ENCODE measurements around the gene BUD31. TPM values are rescaled to one million over a fixed set of nuclear protein-coding genes. Genes with fewer than 3 reads are reported as not detected.

The BUD31 gene
- total RNA-seq, 2 experiments from 2014 or later: 80.8 to 90.4 TPM

DNA sequence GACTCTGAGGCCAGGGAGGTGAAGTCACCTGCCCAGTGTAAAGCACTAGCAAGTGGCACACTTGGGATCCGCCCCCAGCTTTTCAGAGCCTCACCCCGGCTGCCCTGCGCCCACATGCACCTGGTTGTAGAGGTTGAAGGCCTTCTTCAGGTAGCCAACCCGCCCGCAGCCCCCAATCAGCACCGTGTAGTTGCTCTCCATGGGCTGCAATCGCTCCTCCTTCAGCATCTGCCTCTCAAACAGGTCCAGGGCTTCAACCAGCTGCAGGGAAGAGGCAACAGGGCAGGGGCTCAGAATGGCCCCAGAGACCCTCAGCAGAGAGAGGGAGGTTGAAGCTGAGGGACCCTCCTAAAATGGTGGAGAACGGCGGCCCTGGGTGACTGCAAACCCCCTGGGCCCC, 24.4 kb downstream of the BUD31 start:
- Mint-ChIP-seq H3K27ac (no peak overlapping the region), H3K9me3 (no peaks in the 10 kb centered on the region), H3K27me3 (no peaks in the 10 kb centered on the region), H3K4me3 (no peak overlapping the region), H3K4me1 (peaks cover 12% of the 10 kb centered on the region), H3K36me3 (peaks cover 4% of the 10 kb centered on the region)
- DNase-seq (no peak), ATAC-seq (ENCODE audit: low read depth) (no peak)
- POLR2A ChIA-PET: interaction anchor here (0.7 kb wide), 1 partner anchor 1177 kb away, joined by 4 read pairs; no protein-coding TSS in a partner anchor

GRCh38 chr7:99437946-99438572, 29.3 kb downstream of the BUD31 start:
- peak overlapping the region; percentile 98 for H3K27ac Mint-ChIP-seq
- H3K4me1 Mint-ChIP-seq: peaks cover 25% of the 10 kb centered on the region
- DNase-seq (no peak), ATAC-seq (ENCODE audit: low read depth) (peak; percentile 16)
- POLR2A ChIA-PET: interaction anchor here (0.6 to 3.0 kb wide), 10 partner anchors 9 to 700 kb away, joined by 3 to 11 read pairs (median 5); partner anchors contain the start of genes BUD31, ZKSCAN5, ZNF394 and ZNF655
- no peaks in the 10 kb centered on the region for H3K27me3 Mint-ChIP-seq
- no peaks in the 10 kb centered on the region for H3K9me3 Mint-ChIP-seq
- peak overlapping the region; percentile 100 for H3K4me3 Mint-ChIP-seq
- H3K36me3 Mint-ChIP-seq: peaks cover 12% of the 10 kb centered on the region

DNA sequence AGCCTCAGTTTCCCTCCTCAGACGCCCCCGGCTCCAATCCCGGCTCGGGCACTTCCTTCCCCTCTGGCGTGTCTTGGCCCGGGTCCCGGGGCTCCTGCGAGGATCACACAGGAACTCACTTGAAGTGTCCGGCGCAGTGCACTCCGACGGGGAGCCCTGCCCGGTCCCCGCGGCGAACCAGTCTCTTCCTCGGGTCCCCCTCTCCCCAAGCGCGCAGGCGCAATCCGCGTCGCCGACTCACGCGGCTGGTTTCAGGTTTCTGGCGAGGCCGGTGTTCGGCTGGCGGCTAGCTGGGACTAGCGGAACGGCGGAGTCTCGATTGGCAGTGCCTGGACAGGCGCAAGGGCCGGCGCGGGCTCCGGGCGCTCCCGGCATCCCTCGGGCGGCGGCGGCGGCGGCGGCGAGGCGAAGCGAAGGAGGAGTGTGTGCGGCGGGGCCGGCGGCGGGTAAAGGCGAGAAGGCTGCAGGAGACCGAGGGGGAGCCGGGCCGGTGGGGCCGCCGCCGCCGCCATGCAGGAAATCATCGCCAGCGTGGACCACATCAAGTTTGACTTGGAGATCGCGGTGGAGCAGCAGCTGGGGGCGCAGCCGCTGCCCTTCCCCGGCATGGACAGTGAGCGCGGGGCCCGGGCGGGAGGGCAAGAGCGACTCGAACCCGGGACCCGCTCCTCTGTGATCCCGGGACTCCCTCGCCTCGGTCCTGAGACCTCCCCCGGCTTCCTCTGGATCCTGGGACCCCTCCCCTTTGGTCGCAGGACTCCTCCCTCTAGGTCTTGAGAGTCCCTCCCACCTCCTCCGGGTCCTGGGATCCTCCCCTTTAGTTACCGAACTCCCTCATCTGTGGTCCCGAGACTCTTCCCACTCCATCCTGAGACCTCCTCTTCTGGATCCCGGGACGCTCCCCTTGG, 30.1 kb downstream of the BUD31 start, which contains the start of the genes CPSF4 and PTCD1:
TSS of gene CPSF4 (plus strand) at position 371 of the 908 bp plus-strand sequence. CDS start at position 511, 140 bp downstream.
TSS of gene PTCD1 (minus strand) at position 226 of the 908 bp plus-strand sequence. CDS start 3,556 bp downstream, outside the sequence.
- Mint-ChIP-seq H3K27ac (peak within 1 kb of the TSS; percentile 98), H3K27me3 (no peaks in the 10 kb centered on the region), H3K9me3 (no peaks in the 10 kb centered on the region), H3K4me1 (peaks cover 27% of the 10 kb centered on the region), H3K4me3 (peak within 1 kb of the TSS; percentile 100), H3K36me3 (peaks cover 16% of the 10 kb centered on the region)
- peak; percentile 91 for ATAC-seq (ENCODE audit: low read depth)
- POLR2A ChIA-PET: interaction anchor here (0.6 to 3.0 kb wide), 15 partner anchors 8 to 699 kb away, joined by 3 to 11 read pairs (median 4); partner anchors contain the start of genes BUD31, ZKSCAN5, ZNF394 and ZNF655
- peak; percentile 92 for DNase-seq

GRCh38 chr7:99440195-99440594, 31.4 kb downstream of the BUD31 start:
- no peaks in the 10 kb centered on the region for H3K27me3 Mint-ChIP-seq
- POLR2A ChIA-PET: interaction anchor here (0.5 to 3.0 kb wide), 3 partner anchors 31 to 64 kb away, joined by 3 to 10 read pairs (median 3); partner anchors contain the start of genes BUD31, PDAP1 and ZNF394
- ATAC-seq (ENCODE audit: low read depth): no peak
- no peak overlapping the region for H3K27ac Mint-ChIP-seq
- no peak for DNase-seq
- no peaks in the 10 kb centered on the region for H3K9me3 Mint-ChIP-seq
- peak overlapping the region; percentile 100 for H3K4me3 Mint-ChIP-seq
- peaks cover 17% of the 10 kb centered on the region for H3K36me3 Mint-ChIP-seq
- peaks cover 27% of the 10 kb centered on the region for H3K4me1 Mint-ChIP-seq

DNA sequence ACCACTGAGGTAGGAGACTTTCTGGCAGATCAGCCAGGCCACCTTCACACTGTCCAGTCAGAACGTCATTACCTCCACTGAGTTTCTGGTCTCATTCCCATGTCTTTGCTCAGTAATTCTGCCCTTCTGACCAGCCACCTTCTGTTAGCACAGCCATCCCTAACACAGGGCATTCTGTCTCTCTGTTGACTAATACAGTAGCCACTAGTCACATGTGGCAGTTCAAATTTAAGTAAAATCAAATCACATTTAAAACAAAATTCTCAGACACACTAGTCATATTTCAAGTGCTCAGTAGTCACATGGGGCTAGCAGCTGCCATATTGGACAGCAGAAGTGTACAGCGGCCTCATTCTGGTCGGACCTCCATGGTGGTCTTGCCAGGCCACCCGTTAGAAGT, 37.3 kb downstream of the BUD31 start:
- ATAC-seq (ENCODE audit: low read depth) (no peak), DNase-seq (no peak)
- no peaks in the 10 kb centered on the region for H3K9me3 Mint-ChIP-seq
- H3K27ac Mint-ChIP-seq: no peak overlapping the region
- H3K27me3 Mint-ChIP-seq: no peaks in the 10 kb centered on the region
- H3K36me3 Mint-ChIP-seq: peaks cover 23% of the 10 kb centered on the region
- peaks cover 7% of the 10 kb centered on the region for H3K4me1 Mint-ChIP-seq
- POLR2A ChIA-PET: interaction anchor here (1.1 kb wide), 1 partner anchor 72 kb away, joined by 4 read pairs; no protein-coding TSS in a partner anchor
- no peak overlapping the region for H3K4me3 Mint-ChIP-seq

GRCh38 chr7:99447943-99448342, 39.2 kb downstream of the BUD31 start:
- DNase-seq: no peak
- Mint-ChIP-seq H3K4me3 (no peak overlapping the region), H3K36me3 (peaks cover 19% of the 10 kb centered on the region), H3K4me1 (peaks cover 3% of the 10 kb centered on the region), H3K27ac (no peak overlapping the region), H3K9me3 (no peaks in the 10 kb centered on the region), H3K27me3 (no peaks in the 10 kb centered on the region)
- POLR2A ChIA-PET: interaction anchor here (1.8 kb wide), 1 partner anchor 9 kb away, joined by 5 read pairs; the partner anchor contains the start of genes CPSF4 and PTCD1
- no peak for ATAC-seq (ENCODE audit: low read depth)

- Mint-ChIP-seq H3K4me1 (no peaks in the 10 kb centered on the region), H3K27ac (no peak overlapping the region)
These were observed 40.1 kb downstream of the BUD31 start for GRCh38 chr7:99448855-99449254.

GRCh38 chr7:99449326-99449725, 40.6 kb downstream of the BUD31 start:
- Mint-ChIP-seq H3K4me1 (no peaks in the 10 kb centered on the region), H3K9me3 (no peaks in the 10 kb centered on the region), H3K4me3 (no peak overlapping the region), H3K36me3 (peaks cover 22% of the 10 kb centered on the region), H3K27ac (no peak overlapping the region), H3K27me3 (no peaks in the 10 kb centered on the region)
- DNase-seq: no peak
- POLR2A ChIA-PET: interaction anchor here (1.8 kb wide), 1 partner anchor 10 kb away, joined by 5 read pairs; the partner anchor contains the start of genes CPSF4 and PTCD1
- no peak for ATAC-seq (ENCODE audit: low read depth)

More at GRCh38 chr7:99448855-99449254, 40.1 kb downstream of the BUD31 start:
- DNase-seq: no peak
- H3K4me3 Mint-ChIP-seq: no peak overlapping the region
- POLR2A ChIA-PET: interaction anchor here (1.8 kb wide), 1 partner anchor 10 kb away, joined by 5 read pairs; the partner anchor contains the start of genes CPSF4 and PTCD1
- peaks cover 19% of the 10 kb centered on the region for H3K36me3 Mint-ChIP-seq
- ATAC-seq (ENCODE audit: low read depth): no peak
- H3K9me3 Mint-ChIP-seq: no peaks in the 10 kb centered on the region
- no peaks in the 10 kb centered on the region for H3K27me3 Mint-ChIP-seq

DNA sequence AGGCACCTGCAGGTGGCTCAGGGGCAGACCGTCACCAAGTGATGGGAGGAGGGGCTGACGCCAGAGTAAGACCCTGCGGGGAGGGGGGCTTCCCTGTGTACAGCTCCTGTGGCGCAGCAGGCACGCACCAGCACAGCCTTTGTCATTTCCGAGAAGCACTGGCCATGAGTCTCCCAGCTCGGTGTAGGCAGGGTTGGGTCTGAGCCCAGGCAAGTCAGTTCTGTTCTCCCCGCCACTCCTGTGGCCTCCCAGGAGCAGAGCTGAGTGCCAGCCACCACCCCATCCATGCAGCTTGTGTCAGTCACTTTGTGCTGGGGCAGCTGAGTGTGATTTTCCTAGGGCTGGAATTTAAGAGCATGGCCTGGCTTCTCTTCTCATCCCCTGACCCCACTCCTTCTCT, 43.2 kb downstream of the BUD31 start:
- Mint-ChIP-seq H3K9me3 (no peaks in the 10 kb centered on the region), H3K4me3 (no peak overlapping the region), H3K27ac (no peak overlapping the region), H3K36me3 (peaks cover 16% of the 10 kb centered on the region), H3K4me1 (peaks cover under 1% of the 10 kb centered on the region), H3K27me3 (no peaks in the 10 kb centered on the region)
- no peak for ATAC-seq (ENCODE audit: low read depth)
- no peak for DNase-seq
- POLR2A ChIA-PET: no interaction called here

DNA sequence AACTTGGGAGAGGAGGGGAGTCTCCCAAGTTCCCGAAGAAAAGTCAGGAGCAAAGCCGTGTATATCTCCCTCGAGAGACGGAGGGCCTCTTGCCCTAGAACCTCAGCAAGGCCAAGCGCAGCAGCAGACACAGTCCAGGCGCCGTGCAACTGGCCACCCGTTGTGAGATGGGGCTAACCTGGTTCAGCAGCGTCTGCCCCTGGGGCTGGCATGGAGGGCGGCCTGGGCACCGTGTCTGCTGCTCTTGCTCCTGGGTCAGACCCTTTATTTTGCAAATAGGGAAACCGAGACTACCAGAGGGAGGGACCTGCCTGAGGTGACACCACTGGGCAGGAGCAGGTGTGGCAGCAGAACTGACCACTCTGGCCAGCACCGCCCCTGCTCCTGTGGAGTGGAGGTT, 43.8 kb downstream of the BUD31 start:
- Mint-ChIP-seq H3K4me3 (no peak overlapping the region), H3K4me1 (peaks cover 1% of the 10 kb centered on the region), H3K9me3 (no peaks in the 10 kb centered on the region), H3K27ac (no peak overlapping the region), H3K27me3 (no peaks in the 10 kb centered on the region), H3K36me3 (peaks cover 17% of the 10 kb centered on the region)
- ATAC-seq (ENCODE audit: low read depth) (no peak), DNase-seq (no peak)
- POLR2A ChIA-PET: no interaction called here

DNA sequence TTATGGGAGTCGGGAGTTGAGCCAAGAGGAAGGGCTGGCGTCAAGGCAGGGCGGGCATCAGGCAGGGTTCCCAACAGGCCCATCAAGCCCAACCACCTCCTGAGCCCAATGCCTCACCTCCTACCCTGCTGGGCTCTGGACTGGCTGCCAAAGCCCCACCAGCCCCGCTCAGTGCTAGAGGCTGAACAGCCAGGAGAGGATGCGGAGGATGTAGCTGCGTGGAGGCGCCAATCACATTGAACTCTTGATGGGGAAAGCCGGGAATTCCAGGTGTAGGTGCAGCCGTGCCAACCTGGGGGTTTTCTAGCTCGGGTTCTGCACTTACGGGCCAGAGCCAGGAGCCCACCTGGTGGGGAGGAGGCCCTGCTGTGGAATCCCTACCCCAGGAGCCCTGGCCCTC, 44.3 kb downstream of the BUD31 start:
- Mint-ChIP-seq H3K4me3 (no peak overlapping the region), H3K27ac (no peak overlapping the region), H3K27me3 (no peaks in the 10 kb centered on the region), H3K9me3 (no peaks in the 10 kb centered on the region), H3K4me1 (peaks cover 1% of the 10 kb centered on the region), H3K36me3 (peaks cover 15% of the 10 kb centered on the region)
- DNase-seq: no peak
- POLR2A ChIA-PET: no interaction called here
- no peak for ATAC-seq (ENCODE audit: low read depth)

DNA sequence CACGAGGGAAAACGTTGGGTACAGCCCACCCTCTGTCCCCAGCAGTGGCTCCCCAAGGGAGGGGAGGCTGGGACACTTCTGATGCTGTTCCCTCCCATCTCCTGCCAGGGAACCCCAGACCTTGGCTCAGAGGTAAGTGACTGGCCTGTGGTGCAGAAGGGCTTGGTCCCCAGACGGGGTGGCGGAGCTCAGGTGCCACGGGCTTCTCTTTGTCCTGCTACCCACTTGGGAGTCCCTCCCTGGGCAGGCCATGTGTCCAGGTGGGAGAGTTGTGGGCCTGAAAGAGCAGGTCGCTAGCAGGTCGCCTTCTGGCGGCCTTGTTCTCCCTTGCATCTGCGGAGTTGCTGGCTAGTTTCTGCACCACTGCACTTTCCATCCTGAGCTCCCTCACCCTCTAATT, 47.1 kb downstream of the BUD31 start:
- Mint-ChIP-seq H3K9me3 (no peaks in the 10 kb centered on the region), H3K36me3 (peaks cover 26% of the 10 kb centered on the region), H3K27me3 (no peaks in the 10 kb centered on the region), H3K27ac (no peak overlapping the region), H3K4me1 (peaks cover 7% of the 10 kb centered on the region), H3K4me3 (no peak overlapping the region)
- ATAC-seq (ENCODE audit: low read depth) (no peak), DNase-seq (no peak)
- POLR2A ChIA-PET: interaction anchor here (1.2 kb wide), 1 partner anchor 17 kb away, joined by 3 read pairs; the partner anchor contains the start of genes CPSF4 and PTCD1

GRCh38 chr7:99456288-99456687, 47.5 kb downstream of the BUD31 start:
- no peak for ATAC-seq (ENCODE audit: low read depth)
- H3K4me1 Mint-ChIP-seq: peaks cover 7% of the 10 kb centered on the region
- H3K4me3 Mint-ChIP-seq: no peak overlapping the region
- no peaks in the 10 kb centered on the region for H3K9me3 Mint-ChIP-seq
- no peaks in the 10 kb centered on the region for H3K27me3 Mint-ChIP-seq
- H3K27ac Mint-ChIP-seq: no peak overlapping the region
- POLR2A ChIA-PET: interaction anchor here (1.2 to 1.3 kb wide), 2 partner anchors 17 to 18 kb away, joined by 3 read pairs; partner anchors contain the start of genes CPSF4 and PTCD1
- H3K36me3 Mint-ChIP-seq: peaks cover 24% of the 10 kb centered on the region
- DNase-seq: no peak

Data from activated naive CD8-positive, alpha-beta T cell treated with anti-CD3 and anti-CD28 coated beads, Interleukin-2, amount 10 ng/mL, durations not matched to agents 7 days and 5 days (primary cell).